Cerebellar cortex (tissue), 1 donor: Measurements from ENCODE around the gene TLCD5.

Experiments used
- DNase-seq: peaks from one replicate; pipeline ENCODE4 v3.0.0-alpha.2; 2015; ENCODE audit warnings: low spot score

The TLCD5 gene

DNA sequence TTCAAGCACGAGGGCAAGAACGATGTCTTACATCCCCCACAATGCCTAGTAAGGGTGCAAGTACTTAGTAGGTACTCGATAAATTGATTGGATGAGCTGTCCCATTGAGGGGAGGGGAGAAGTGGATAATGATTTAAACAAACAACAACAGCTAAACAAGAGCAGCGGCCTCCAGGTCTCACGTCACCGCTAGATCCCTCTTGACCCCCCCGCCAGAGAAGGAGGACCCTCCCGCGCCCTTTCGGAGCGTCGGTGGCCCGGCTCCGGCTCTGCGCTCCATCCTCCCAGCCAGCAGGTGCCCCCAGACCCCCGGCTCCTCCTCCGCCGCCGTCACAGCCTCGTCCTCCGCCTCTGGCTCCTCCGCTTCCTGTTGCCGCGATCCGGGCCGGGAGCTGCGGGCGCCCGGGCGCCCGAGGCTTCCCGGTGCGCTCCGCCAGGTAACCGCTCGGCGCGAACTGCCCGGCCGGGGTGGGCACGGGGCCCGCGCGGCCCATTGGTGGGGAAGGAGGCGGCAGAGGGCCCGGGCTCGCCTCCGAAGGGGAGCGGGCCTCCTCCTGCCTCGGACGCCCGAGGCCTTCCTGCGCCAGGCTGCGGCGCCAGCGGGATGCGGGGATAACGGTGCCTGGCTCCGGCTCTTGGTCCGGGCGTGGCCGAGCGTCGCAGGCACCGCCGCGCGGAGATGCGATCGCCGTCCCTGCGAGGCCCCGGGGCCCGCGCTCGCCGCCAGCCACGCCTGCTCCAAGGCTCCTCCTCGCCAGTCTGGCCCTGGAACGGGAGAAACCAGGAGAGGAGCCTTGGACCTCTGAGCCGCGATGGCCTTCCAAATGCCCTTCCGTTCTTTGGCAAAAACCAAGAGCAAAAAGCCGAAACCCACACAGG, at the start of gene TLCD5:
TLCD5 (plus strand) TSS at position 368 of the 879 bp plus-strand sequence. CDS start 2,143 bp downstream, outside the sequence.
- DNase-seq, result peak; percentile 70

DNA sequence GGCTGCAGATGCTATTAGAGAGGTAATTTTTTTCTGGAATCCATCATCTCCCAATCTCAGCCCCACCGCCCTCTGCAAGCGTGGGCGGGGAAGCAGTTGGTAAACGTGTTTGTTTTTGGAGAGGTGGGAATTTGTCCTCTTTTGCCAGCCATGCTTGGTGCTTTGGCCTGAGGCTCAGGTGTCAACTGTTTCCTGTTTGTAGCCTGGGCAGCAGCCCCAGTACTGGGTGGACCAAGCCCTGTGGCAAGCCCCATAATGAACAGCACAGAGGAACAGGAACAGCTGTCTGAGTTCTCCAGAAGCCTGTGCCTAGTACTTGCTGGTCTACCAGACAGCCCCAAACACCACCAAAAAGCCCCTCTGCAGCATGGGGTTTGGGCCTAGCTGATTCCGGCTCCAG, 45.6 kb upstream of the TLCD5 start:
- no peak for DNase-seq

- DNase-seq, result no peak
These were observed 44.5 kb upstream of the TLCD5 start for GRCh38 chr11:120280600-120281051.

DNA sequence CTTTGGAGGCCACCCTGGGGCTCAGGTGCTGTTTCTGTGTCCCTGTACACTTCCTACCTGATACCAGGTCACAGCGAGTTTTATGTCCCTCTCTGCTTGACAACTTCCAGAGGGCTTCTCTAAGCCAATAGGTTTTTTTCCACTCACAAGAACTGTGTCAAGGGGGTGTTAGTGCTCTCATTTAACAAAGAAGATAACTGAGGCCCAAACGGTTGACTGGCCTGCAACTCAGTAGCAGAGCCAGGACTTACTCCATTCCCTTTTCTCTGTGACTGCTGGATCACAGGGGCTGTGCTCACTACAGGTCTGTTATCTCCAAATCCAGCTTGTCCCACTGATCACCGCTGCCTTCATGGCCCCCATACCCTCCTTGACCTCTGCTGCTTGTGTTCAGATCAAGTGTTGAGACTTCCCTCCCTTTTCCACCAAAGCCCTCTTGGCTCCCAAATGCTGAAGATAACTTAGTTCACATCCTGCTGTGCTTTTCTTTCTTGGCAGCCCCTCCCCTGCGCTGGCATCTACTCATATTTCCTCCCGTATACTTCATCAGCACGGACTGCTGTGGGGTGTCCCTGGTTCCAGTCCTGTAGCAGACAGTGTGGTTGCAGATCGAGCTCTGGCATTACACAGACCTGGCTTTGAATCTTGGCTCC, 43.8 kb upstream of the TLCD5 start:
- no peak for DNase-seq

DNA sequence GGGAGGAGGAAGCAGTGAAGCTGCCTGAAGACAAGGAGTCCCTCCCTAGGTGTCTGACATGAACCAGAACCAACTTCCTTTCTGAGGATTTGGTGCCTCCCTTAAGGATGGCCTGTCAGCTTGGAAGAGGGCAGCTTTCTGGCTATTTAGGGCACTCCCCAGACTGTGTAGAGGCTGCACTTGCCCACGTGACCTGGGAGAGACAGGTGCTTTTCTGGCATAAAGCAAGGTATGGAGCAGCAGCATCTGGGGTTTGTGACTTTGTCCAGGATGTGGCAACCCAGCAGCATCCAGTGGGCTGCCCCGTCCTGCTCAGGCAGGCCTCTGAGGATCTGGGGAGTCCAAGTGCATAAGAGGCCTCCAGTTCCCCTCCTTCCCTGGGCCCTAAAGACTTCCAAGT, 42.0 kb upstream of the TLCD5 start:
- no peak for DNase-seq

GRCh38 chr11:120284272-120284671, 40.8 kb upstream of the TLCD5 start:
- no peak for DNase-seq

DNA sequence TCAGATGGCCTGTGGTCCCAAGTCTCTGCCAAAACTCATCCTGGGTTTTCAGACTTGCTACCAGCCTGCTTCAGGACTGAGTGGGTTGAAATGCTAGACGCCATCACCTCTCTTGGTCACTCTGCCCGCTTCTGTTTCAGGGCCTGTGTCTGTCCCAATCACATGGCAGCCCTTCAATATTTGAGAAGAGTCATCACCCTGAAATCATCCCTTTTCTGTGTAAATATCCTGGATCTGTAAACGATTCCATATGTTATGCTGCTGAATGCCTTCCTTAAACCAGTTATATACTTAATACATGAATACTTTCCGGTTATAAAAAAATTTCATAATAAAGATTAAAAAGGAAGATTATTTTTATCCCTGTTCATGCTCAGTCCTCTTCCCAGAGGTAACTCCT, 39.8 kb upstream of the TLCD5 start:
- DNase-seq, result no peak

DNA sequence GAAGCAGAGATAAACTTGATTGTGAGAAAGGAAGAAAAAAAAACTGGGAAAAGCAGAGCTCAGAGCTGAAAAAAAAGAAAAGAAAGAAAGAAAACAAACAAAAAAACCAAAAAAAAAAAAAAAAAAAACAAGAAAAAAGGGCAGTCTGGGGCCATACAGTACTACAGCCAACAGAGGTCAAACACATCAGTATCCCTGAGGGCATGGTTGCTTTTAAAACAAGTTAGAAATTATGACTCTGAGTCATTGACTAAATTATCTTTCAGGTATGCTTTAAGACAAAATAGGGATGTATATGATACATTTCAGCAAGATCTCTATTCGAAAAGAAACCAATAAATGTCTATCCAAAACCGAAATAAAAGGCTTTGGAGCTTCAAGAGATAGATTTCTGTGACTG, 37.1 kb upstream of the TLCD5 start:
- DNase-seq, result no peak

- DNase-seq, result no peak
These were observed 35.7 kb upstream of the TLCD5 start for GRCh38 chr11:120289426-120289825.

- no peak for DNase-seq
These were observed 34.1 kb upstream of the TLCD5 start for GRCh38 chr11:120290956-120291355.

GRCh38 chr11:120293038-120293800, 31.9 kb upstream of the TLCD5 start:
- no peak for DNase-seq

GRCh38 chr11:120294096-120294495, 31.0 kb upstream of the TLCD5 start:
- no peak for DNase-seq

GRCh38 chr11:120295099-120295498, 30.0 kb upstream of the TLCD5 start:
- DNase-seq, result no peak

DNA sequence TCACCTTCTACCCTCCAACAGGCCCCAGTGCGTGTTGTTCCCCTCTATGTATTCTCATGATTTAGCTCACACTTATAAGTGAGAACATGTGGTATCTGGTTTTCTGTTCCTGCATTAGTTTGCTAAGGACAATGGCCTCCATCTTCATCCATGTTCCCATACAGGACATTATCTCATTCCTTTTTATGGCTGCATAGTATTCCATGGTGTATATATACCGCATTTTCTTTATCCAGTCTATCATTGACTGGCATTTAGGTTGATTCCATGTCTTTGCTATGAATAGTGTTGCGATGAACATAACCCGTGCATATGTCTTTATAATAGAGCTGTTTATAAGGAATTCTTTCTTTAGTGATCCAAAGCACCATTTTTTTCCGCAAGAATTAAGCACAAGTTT, 28.5 kb upstream of the TLCD5 start:
- no peak for DNase-seq

GRCh38 chr11:120298461-120298860, 26.6 kb upstream of the TLCD5 start:
- DNase-seq, result no peak

DNA sequence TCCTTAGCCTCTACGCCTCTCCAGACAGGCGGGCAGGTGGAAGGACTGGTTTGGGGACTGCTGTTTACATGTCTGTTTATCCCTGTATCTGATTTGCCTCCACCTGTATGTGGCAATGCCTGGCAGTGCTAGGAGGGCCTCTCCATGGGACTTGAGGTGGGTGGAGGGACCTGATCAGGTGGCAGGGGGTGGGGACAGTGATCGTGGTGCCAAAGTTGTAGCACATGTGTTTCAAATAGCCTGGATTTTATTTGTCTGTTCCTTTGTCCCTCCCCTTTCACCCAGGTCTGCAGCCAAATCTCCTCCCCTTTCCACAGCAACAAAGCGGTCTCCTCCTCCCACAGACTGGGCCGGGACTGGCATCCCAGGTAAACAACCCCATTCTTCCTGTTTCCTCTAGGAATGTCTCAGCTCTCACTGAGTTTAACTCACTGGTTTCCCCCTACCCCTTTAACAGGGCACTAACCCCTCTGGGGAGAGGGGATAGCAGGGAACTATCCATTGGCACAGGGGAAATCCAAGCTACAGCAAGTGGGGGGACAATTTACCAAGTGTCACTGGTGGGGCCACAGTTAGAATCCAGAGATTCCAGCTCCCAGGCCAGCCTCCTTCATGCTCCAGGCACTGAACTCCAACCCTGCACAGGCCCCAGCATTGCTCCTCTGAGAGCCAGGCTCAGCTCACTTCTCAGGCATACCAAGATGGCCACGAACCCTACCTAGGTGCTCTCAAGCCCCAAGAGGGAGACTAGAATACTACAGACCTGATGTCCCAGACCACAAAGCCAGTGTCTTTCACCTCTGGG, 22.9 kb upstream of the TLCD5 start:
- no peak for DNase-seq

DNA sequence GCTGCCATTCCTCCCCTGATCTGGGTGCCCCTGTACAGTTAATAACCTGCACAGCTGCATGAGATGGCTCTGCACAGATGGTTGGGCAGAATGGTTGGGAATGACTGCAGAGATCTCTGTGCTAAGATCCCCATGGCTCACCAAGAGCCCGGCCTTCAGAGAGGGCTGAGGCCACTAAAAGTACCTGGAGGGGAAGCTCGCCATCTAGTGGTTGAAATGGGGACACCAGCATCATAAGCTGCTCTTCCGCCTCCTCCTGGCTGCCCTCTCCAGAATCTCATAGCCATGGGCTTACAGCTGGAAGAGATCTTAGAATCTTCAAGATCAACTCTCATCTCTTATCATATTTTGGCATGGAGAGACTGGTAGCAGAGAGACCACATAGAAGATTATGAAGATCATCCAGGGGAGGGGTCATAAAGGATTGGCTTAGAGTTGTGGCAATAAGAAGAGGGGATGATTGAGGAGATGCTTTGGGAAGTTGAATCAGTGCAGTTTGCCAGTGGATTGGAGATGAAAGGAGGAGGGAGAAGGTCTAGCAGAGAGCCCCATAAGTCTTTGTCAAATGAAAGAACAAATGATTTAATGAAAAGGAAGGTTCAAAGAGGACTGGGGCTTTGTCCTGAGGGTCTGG, 22.0 kb upstream of the TLCD5 start:
- peak; percentile 65 for DNase-seq

DNA sequence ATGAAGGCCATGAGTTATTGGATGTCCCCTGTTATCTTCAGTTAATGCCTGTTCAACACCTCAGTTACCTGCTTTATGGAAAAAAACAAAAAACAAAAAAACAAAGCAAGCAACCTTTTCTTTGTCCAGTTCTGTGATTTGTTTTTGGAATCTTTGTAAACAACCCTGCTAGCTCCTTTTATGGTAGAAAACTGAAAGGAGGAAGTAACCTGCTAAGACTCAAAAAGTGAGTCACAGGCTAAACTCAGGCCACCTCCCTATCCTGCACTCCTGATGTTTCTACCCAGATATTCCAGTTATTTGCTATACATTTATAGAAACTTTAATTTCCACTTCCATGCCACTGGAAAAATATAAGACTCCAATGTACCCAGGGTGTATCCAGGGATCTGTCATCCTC, 20.6 kb upstream of the TLCD5 start:
- no peak for DNase-seq

DNA sequence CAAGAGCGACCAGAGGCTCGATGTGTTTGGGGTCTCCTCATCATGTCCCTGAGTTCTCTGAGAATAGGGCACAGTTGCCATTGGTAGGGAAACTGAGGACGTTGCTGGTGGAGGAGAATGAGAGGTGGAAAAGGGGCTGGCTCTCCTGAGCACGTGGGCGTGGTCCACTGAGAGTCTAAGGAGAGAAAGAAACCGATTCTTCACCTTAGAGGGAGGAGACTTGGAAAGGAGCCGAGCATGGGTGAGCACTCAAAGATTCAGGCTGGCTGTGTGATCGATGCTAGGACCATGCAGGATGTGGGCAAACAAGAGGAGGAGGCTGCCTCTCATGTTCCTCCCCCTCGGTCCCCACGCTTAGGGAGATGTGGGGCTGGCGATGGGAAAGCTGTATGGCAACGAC, 19.8 kb upstream of the TLCD5 start:
- no peak for DNase-seq

GRCh38 chr11:120306519-120307242, 18.4 kb upstream of the TLCD5 start:
- DNase-seq, result no peak

GRCh38 chr11:120307476-120307875, 17.6 kb upstream of the TLCD5 start:
- no peak for DNase-seq
